ENCODE measurements around the gene LCN9. TPM values are rescaled to one million over a fixed set of nuclear protein-coding genes. Genes with fewer than 3 reads are reported as not detected.

Gene LCN9
- total and polyA plus RNA-seq, 2 experiments from 2014 or later: not detected

- Histone ChIP-seq H3K4me1 (ENCODE audit: insufficient read depth) (no peaks in the 10 kb centered on the region), H3K36me3 (ENCODE audit: insufficient read depth) (no peaks in the 10 kb centered on the region), H3K4me3 (no peak overlapping the region), H3K27ac (ENCODE audit: low read depth) (no peak overlapping the region), H3K9me2 (ENCODE audit: insufficient read depth) (no peaks in the 10 kb centered on the region; the same call in 1 of the 2 replicates), H3K27me3 (ENCODE audit: insufficient read depth) (no peaks in the 10 kb centered on the region), H3K4me2 (no peak overlapping the region), H3K79me2 (replicated peaks; ENCODE audit: insufficient read depth) (no peaks in the 10 kb centered on the region), H2AFZ (no peak overlapping the region), H3F3A (replicated peaks; ENCODE audit: low read depth) (no peaks in the 10 kb centered on the region), H4K20me1 (replicated peaks; ENCODE audit: insufficient read depth) (no peaks in the 10 kb centered on the region)
- Mint-ChIP-seq H3K4me1 (no peaks in the 10 kb centered on the region), H3K27ac (no peak overlapping the region), H3K4me3 (no peak overlapping the region), H3K36me3 (ENCODE audit: low read depth) (peaks cover 3% of the 10 kb centered on the region; the same call in 1 of the 3 replicates), H3K9me3 (peaks cover 4% of the 10 kb centered on the region), H3K27me3 (ENCODE audit: insufficient read depth, low read depth, poor library complexity) (peaks cover 2% of the 10 kb centered on the region)
- TF ChIP-seq JUNB (IDR thresholded peaks at IDR 0.05; ENCODE audit: unreplicated experiment) (no peak), CTCF (conservative IDR thresholded peaks at IDR 0.05; ENCODE audit: low read depth in 2 of 2) (no peak), ZNF331 (CRISPR knock-in tag; IDR thresholded peaks at IDR 0.05; ENCODE audit: low read depth) (no peak), EZH2phosphoT487 (IDR thresholded peaks at IDR 0.05; ENCODE audit: unreplicated experiment) (no peak), ETS1 (IDR thresholded peaks at IDR 0.05) (no peak), ZNF114 (CRISPR knock-in tag; IDR thresholded peaks at IDR 0.05) (no peak), EZH2 (IDR thresholded peaks at IDR 0.05; ENCODE audit: low read depth, unreplicated experiment) (no peak), CREB1 (CRISPR knock-in tag; IDR thresholded peaks at IDR 0.05; ENCODE audit: low read depth) (no peak), POLR2AphosphoS5 (IDR thresholded peaks at IDR 0.05; ENCODE audit: low read depth) (no peak), REST (IDR thresholded peaks at IDR 0.05; ENCODE audit: unreplicated experiment) (no peak), NANOG (IDR thresholded peaks at IDR 0.05; ENCODE audit: borderline replicate concordance) (no peak), STAT1 (IDR thresholded peaks at IDR 0.05; ENCODE audit: unreplicated experiment) (no peak), ZNF462 (CRISPR knock-in tag; IDR thresholded peaks at IDR 0.05) (no peak)
- ATAC-seq (no peak), DNase-seq (ENCODE audit: low spot score) (no peak)
These were observed 10.8 kb downstream of the LCN9 start for GRCh38 chr9:135673941-135674340.
